Ishikawa (cell line): Measurements from ENCODE around the gene MED15.

ENCODE experiments used
- CEBPB ChIP-seq: IDR thresholded peaks from 2 replicates; pipeline ENCODE4 v1.6.1; 2012
- CREB1 ChIP-seq: IDR thresholded peaks from 2 replicates; pipeline ENCODE4 v1.6.1; 2012; ENCODE audit warnings: low read depth
- EGR1 ChIP-seq: IDR thresholded peaks from 2 replicates; pipeline ENCODE4 v1.6.1; 2012
- EP300 ChIP-seq: IDR thresholded peaks from 2 replicates; pipeline ENCODE4 v1.6.1; 2012; ENCODE audit warnings: borderline replicate concordance
- RAD21 ChIP-seq: IDR thresholded peaks from 2 replicates; pipeline ENCODE4 v1.6.1; 2012; ENCODE audit warnings: low read depth
- TCF12 ChIP-seq: IDR thresholded peaks from 2 replicates; pipeline ENCODE4 v1.6.1; 2012; ENCODE audit warnings: low read depth
- TF ChIP-seq, protein P1 (sequence below): IDR thresholded peaks from 2 replicates; pipeline ENCODE4 v1.6.1; 2012; ENCODE audit warnings: low read depth, mild to moderate bottlenecking
- TF ChIP-seq, protein P2 (sequence below): IDR thresholded peaks from 2 replicates; pipeline ENCODE4 v1.6.1; 2012

GRCh38 chr22:20508815-20509271 is 1.4 kb downstream of the MED15 start:
- TF ChIP-seq, protein P1, sequence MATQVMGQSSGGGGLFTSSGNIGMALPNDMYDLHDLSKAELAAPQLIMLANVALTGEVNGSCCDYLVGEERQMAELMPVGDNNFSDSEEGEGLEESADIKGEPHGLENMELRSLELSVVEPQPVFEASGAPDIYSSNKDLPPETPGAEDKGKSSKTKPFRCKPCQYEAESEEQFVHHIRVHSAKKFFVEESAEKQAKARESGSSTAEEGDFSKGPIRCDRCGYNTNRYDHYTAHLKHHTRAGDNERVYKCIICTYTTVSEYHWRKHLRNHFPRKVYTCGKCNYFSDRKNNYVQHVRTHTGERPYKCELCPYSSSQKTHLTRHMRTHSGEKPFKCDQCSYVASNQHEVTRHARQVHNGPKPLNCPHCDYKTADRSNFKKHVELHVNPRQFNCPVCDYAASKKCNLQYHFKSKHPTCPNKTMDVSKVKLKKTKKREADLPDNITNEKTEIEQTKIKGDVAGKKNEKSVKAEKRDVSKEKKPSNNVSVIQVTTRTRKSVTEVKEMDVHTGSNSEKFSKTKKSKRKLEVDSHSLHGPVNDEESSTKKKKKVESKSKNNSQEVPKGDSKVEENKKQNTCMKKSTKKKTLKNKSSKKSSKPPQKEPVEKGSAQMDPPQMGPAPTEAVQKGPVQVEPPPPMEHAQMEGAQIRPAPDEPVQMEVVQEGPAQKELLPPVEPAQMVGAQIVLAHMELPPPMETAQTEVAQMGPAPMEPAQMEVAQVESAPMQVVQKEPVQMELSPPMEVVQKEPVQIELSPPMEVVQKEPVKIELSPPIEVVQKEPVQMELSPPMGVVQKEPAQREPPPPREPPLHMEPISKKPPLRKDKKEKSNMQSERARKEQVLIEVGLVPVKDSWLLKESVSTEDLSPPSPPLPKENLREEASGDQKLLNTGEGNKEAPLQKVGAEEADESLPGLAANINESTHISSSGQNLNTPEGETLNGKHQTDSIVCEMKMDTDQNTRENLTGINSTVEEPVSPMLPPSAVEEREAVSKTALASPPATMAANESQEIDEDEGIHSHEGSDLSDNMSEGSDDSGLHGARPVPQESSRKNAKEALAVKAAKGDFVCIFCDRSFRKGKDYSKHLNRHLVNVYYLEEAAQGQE: no peak
- TF ChIP-seq, protein P2, sequence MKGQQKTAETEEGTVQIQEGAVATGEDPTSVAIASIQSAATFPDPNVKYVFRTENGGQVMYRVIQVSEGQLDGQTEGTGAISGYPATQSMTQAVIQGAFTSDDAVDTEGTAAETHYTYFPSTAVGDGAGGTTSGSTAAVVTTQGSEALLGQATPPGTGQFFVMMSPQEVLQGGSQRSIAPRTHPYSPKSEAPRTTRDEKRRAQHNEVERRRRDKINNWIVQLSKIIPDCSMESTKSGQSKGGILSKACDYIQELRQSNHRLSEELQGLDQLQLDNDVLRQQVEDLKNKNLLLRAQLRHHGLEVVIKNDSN: no peak
- TF ChIP-seq EP300 (no peak), TCF12 (no peak), RAD21 (no peak), CEBPB (no peak), EGR1 (no peak), CREB1 (no peak)
